ENCODE results near the gene C1orf35. TPM values are rescaled to one million over a fixed set of nuclear protein-coding genes. Genes with fewer than 3 reads are reported as not detected.

Gene C1orf35
- total and polyA plus RNA-seq, 9 of the 15 experiments (the other 6 are each of a cell fraction or from before 2014, with no cell fraction given) = 3.2 to 48.7 (median 12.5) TPM

DNA sequence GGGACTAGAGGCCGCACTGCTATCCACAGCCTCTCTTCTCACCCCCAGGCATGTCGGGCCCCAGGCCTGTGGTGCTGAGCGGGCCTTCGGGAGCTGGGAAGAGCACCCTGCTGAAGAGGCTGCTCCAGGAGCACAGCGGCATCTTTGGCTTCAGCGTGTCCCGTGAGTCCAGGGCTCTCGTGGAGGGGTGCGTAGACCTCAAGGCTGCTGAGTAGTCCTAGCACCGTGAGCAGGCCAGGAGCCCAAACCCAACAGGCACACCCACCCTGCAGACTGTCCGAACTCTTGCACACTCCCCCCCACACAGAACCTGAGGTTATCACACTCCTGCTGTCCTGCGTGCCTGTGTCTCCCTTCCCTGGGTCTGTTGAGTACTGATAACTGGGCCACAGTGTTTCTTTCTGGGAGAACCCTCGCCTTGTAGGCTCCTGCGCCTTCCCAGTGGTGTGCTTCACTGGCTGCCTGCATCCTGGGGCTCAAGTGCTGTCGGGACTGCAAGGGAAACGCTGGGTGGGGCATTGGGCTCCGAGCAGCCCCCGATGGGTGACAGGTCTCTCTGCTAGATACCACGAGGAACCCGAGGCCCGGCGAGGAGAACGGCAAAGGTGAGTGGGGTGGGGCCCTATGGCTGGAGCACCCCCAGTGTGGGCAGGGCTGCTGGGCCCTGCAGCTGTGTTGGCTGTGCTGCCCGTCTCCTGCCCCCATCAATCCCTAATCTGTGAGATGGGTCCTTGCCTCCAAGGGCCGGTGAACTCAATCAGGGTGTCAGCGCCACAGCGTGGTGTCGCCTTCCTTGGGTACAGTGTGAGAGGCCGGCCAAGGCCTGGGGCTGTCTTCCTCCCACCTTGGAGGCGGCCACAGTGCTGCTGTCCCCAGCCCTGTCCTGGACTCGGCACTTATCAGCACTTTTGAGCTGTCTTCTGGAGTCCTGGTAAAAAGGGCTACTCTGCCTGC, 42.6 kb upstream of the C1orf35 start (continued):
- TF ChIP-seq NR2C1 (IDR thresholded peaks at IDR 0.05) (no peak), NR2C1 (tag; IDR thresholded peaks at IDR 0.05) (no peak; the same call in 1 of the 2 replicates), RBFOX2 (IDR thresholded peaks at IDR 0.05; ENCODE audit: low read depth, low read length) (peak; percentile 49), NUFIP1 (IDR thresholded peaks at IDR 0.05; ENCODE audit: partially characterized antibody) (no peak), MTA1 (IDR thresholded peaks at IDR 0.05; ENCODE audit: borderline replicate concordance) (peak; percentile 89), RBM39 (optimal IDR thresholded peaks at IDR 0.05; ENCODE audit: low read depth, low read length) (no peak), POLR2H (tag; IDR thresholded peaks at IDR 0.05; ENCODE audit: low read depth) (no peak), MCM3 (IDR thresholded peaks at IDR 0.05) (no peak), PHF20 (IDR thresholded peaks at IDR 0.05; ENCODE audit: partially characterized antibody) (no peak), MYC (IDR thresholded peaks at IDR 0.05; ENCODE audit: low read depth, low read length) (0 out of 2 replicates have a peak, but pooled peaks have one; percentile 56), MYC (CRISPR knock-in tag; IDR thresholded peaks at IDR 0.05; ENCODE audit: borderline replicate concordance, low read depth) (no peak), POLR3G (IDR thresholded peaks at IDR 0.05; ENCODE audit: extremely low read depth, insufficient read length, insufficient replicate concordance) (no peak), KDM2B (CRISPR knock-in tag; IDR thresholded peaks at IDR 0.05) (no peak)
- TF ChIP-seq, protein P1, sequence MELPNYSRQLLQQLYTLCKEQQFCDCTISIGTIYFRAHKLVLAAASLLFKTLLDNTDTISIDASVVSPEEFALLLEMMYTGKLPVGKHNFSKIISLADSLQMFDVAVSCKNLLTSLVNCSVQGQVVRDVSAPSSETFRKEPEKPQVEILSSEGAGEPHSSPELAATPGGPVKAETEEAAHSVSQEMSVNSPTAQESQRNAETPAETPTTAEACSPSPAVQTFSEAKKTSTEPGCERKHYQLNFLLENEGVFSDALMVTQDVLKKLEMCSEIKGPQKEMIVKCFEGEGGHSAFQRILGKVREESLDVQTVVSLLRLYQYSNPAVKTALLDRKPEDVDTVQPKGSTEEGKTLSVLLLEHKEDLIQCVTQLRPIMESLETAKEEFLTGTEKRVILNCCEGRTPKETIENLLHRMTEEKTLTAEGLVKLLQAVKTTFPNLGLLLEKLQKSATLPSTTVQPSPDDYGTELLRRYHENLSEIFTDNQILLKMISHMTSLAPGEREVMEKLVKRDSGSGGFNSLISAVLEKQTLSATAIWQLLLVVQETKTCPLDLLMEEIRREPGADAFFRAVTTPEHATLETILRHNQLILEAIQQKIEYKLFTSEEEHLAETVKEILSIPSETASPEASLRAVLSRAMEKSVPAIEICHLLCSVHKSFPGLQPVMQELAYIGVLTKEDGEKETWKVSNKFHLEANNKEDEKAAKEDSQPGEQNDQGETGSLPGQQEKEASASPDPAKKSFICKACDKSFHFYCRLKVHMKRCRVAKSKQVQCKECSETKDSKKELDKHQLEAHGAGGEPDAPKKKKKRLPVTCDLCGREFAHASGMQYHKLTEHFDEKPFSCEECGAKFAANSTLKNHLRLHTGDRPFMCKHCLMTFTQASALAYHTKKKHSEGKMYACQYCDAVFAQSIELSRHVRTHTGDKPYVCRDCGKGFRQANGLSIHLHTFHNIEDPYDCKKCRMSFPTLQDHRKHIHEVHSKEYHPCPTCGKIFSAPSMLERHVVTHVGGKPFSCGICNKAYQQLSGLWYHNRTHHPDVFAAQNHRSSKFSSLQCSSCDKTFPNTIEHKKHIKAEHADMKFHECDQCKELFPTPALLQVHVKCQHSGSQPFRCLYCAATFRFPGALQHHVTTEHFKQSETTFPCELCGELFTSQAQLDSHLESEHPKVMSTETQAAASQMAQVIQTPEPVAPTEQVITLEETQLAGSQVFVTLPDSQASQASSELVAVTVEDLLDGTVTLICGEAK (IDR thresholded peaks at IDR 0.05) = no peak
- TF ChIP-seq, protein P1 (CRISPR knock-in tag; IDR thresholded peaks at IDR 0.05) = no peak
